Naive thymus-derived CD4-positive, alpha-beta T cell (primary cell): ENCODE data around the gene POLDIP3. TPM values are rescaled to one million over a fixed set of nuclear protein-coding genes. Genes with fewer than 3 reads are reported as not detected.

Experiments used
- ATAC-seq: fragments of 150-1000 bp; cut with Tn5 transposase; 2 replicates; pipeline ENCODE4 v1.10.0; 2021; ENCODE audit warnings: mild to moderate bottlenecking, moderate library complexity
- CTCF ChIA-PET: fragments of 350-600 bp; sonication (Branson Sonifier 250); formaldehyde crosslinking; loops from one replicate; lab custom pipeline; 2021; ENCODE audit warnings: antibody characterized with exemption; lab: Charles Lee
- POLR2A ChIA-PET: fragments of 350-600 bp; sonication (Branson Sonifier 250); formaldehyde crosslinking; loops from one replicate; lab custom pipeline; 2021; ENCODE audit warnings: antibody characterized with exemption, inconsistent platforms; lab: Charles Lee
- DNase-seq, 9 donors: peaks; one replicate each; pipeline versions ENCODE4 v3.0.0 to v3.0.0-alpha.2; 2020 to 2022; ENCODE audit warnings: mixed read lengths in 1 of 9
- H3K27ac ChIP-seq: one replicate; pipeline ENCODE4 v1.7.0; 2013; ENCODE audit warnings: mild to moderate bottlenecking, low read depth, low read length, moderate library complexity
- H3K27me3 ChIP-seq, 2 donors: one replicate each; pipeline ENCODE4 v1.7.0; 2013; ENCODE audit warnings: low read length in 2 of 2, mild to moderate bottlenecking in 2 of 2, moderate library complexity in 2 of 2; ENCODE audit not compliant: control insufficient read depth in 2 of 2, insufficient read depth in 2 of 2
- H3K36me3 ChIP-seq, 3 experiments: 1 replicate in 2 of 3; 2 replicates in 1 of 3; pipeline ENCODE4 v1.7.0; 2013; ENCODE audit warnings: low read length in 3 of 3, mild to moderate bottlenecking in 3 of 3, moderate library complexity in 1 of 3; ENCODE audit not compliant: insufficient read depth in 3 of 3, control insufficient read depth in 2 of 3
- H3K4me1 ChIP-seq, 2 donors: one replicate each; pipeline ENCODE4 v1.7.0; 2013; ENCODE audit warnings: low read length in 2 of 2, mild to moderate bottlenecking in 2 of 2, moderate library complexity in 1 of 2; ENCODE audit not compliant: control insufficient read depth in 2 of 2, insufficient read depth in 2 of 2
- H3K4me3 ChIP-seq: 2 replicates; pipeline ENCODE4 v1.7.0; 2013; ENCODE audit warnings: mild to moderate bottlenecking, low read length
- H3K9me3 ChIP-seq, 3 experiments: 1 replicate in 2 of 3; 2 replicates in 1 of 3; pipeline ENCODE4 v1.7.0; 2013; ENCODE audit warnings: low read length in 3 of 3; ENCODE audit not compliant: control insufficient read depth in 2 of 3
- H3K27ac Mint-ChIP-seq, 9 donors: one replicate each; pipeline ENCODE4 v1.8.0; 2020 to 2022; ENCODE audit warnings: mixed read lengths in 9 of 9, mild to moderate bottlenecking in 8 of 9, moderate library complexity in 5 of 9, inconsistent platforms in 2 of 9
- H3K27me3 Mint-ChIP-seq, 5 donors: one replicate each; pipeline ENCODE4 v1.8.0; 2021 to 2022; ENCODE audit warnings: mixed read lengths in 5 of 5, mild to moderate bottlenecking in 1 of 5
- H3K36me3 Mint-ChIP-seq, 5 donors: one replicate each; pipeline ENCODE4 v1.8.0; 2020 to 2022; ENCODE audit warnings: mixed read lengths in 5 of 5, mild to moderate bottlenecking in 3 of 5, inconsistent platforms in 1 of 5
- H3K4me1 Mint-ChIP-seq, 7 donors: one replicate each; pipeline ENCODE4 v1.8.0; 2020 to 2022; ENCODE audit warnings: mixed read lengths in 7 of 7, mild to moderate bottlenecking in 3 of 7, inconsistent platforms in 1 of 7
- H3K4me3 Mint-ChIP-seq, 10 donors: one replicate each; pipeline ENCODE4 v1.8.0; 2020 to 2022; ENCODE audit warnings: mild to moderate bottlenecking in 10 of 10, mixed read lengths in 10 of 10, moderate library complexity in 6 of 10, inconsistent platforms in 2 of 10
- H3K9me3 Mint-ChIP-seq, 11 donors: one replicate each; pipeline ENCODE4 v1.8.0; 2020 to 2022; ENCODE audit warnings: mixed read lengths in 11 of 11, mild to moderate bottlenecking in 4 of 11, inconsistent platforms in 1 of 11, moderate library complexity in 1 of 11
- intact Hi-C, 2 donors: fragments of 100-400 bp; cut with micrococcal nuclease; formaldehyde crosslinking; loops; one replicate each; pipeline ENCODE4 v1.15.1; 2023
- polyA plus RNA-seq, 2 donors: library from polyadenylated mRNA; unstranded; fragments of 300-500 nt; fragmentation: Illumina TruSeq; gene quantifications; one replicate each; pipeline ENCODE4 v1.2.3, GENCODE V29; 2021
- total RNA-seq, 6 experiments: library from RNA in 5 of 6; stranded (reverse) in 5 of 6; gene quantifications; 1 replicate in 5 of 6; 2 replicates in 1 of 6; pipeline ENCODE4 v1.2.3 and lab custom pipeline; 2021 to 2026

The POLDIP3 gene
- total and polyA plus RNA-seq, 7 experiments from 2014 or later: 60.7 to 109 (median 75.2) TPM

DNA sequence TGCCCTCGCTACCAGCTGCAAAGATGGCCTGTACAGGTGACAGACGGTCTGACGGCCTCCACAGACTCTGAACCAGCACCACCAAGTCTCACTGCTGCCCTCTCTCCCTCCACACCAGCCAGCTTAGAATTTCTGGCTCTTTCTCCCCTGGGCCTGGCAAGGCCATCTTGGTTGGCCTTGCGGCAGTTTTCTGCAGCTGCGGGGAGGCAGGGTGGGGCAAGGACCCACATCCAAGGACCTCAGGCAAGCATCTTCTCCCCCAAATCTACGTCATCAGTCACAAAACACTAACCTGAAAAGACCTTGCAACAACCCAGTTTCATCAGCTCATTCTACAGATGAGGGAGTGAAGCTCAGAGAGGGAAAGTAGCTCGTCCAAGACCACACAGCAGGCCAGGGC, 11.7 kb upstream of the POLDIP3 start:
- Mint-ChIP-seq H3K27ac (no peak overlapping the region), H3K27me3 (no peaks in the 10 kb centered on the region)
- POLR2A ChIA-PET: interaction anchor here (0.6 kb wide), 1 partner anchor 28 kb away, joined by 3 read pairs; no protein-coding TSS in a partner anchor

GRCh38 chr22:42625416-42625815, 10.7 kb upstream of the POLDIP3 start:
- no peaks in the 10 kb centered on the region for H3K27me3 ChIP-seq
- peaks cover 0 to 71% (median 0%) of the 10 kb centered on the region in 3 experiments for H3K36me3 ChIP-seq
- H3K4me3 Mint-ChIP-seq: no peak overlapping the region
- CTCF ChIA-PET: interaction anchor here (1.0 kb wide), 1 partner anchor 29 kb away, joined by 3 read pairs; no protein-coding TSS in a partner anchor
- H3K4me3 ChIP-seq: no peak overlapping the region
- H3K9me3 Mint-ChIP-seq: no peaks in the 10 kb centered on the region
- H3K9me3 ChIP-seq: no peaks in the 10 kb centered on the region
- peak overlapping the region in 1 of 9 donors; percentile 32 for H3K27ac Mint-ChIP-seq
- no peak overlapping the region for H3K27ac ChIP-seq
- POLR2A ChIA-PET: interaction anchor here (1.1 to 2.1 kb wide), 2 partner anchors 10 to 11 kb away, joined by 3 to 9 read pairs; partner anchors contain the start of gene POLDIP3
- H3K27me3 Mint-ChIP-seq: no peaks in the 10 kb centered on the region
- intact Hi-C loops: no loop called here
- no peaks in the 10 kb centered on the region for H3K4me1 ChIP-seq
- ATAC-seq (no peak), DNase-seq (no peak)
- H3K36me3 Mint-ChIP-seq: peaks cover 0 to 18% (median 3%) of the 10 kb centered on the region in 5 donors
- H3K4me1 Mint-ChIP-seq: peaks cover 0 to 6% (median 5%) of the 10 kb centered on the region in 7 donors

More for the DNA sequence above, 11.7 kb upstream of the POLDIP3 start:
- no peaks in the 10 kb centered on the region for H3K27me3 ChIP-seq
- H3K36me3 ChIP-seq: peaks cover 0 to 81% (median 0%) of the 10 kb centered on the region in 3 experiments
- CTCF ChIA-PET: no interaction called here
- no peak overlapping the region for H3K27ac ChIP-seq
- DNase-seq: no peak
- no peaks in the 10 kb centered on the region for H3K9me3 Mint-ChIP-seq
- peaks cover 0 to 7% (median 3%) of the 10 kb centered on the region in 7 donors for H3K4me1 Mint-ChIP-seq
- intact Hi-C loops: no loop called here
- ATAC-seq: no peak
- H3K4me3 Mint-ChIP-seq: no peak overlapping the region
- no peak overlapping the region for H3K4me3 ChIP-seq
- H3K9me3 ChIP-seq: no peaks in the 10 kb centered on the region
- H3K36me3 Mint-ChIP-seq: peaks cover 0 to 18% (median 2%) of the 10 kb centered on the region in 5 donors
- no peaks in the 10 kb centered on the region for H3K4me1 ChIP-seq

DNA sequence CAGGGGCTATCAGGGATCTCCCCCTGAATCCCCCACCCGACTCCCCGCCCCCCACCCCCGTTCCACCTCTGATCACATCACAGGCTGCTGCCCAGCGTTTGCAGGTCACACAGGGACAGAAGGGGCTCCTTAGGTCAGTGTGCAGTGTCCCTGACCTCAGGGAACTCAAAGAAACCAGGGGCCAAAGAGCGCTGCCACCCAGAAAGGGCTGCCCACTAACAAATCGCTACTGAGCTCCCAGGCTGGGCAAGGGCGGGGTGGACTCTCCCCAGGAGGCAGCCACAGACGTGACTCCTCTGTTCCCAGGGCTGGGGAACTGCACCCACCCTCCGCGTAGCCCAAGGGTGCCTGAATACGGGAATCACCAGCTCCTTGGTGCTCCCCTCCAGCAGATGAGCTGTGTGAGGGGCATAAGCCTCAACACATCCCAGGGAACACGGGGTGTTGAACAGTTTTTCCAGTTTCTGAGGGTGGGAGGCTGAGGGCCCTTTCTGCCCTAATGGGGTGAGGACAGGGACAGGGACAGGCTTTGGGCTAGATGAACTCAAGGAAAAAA, 9.9 kb upstream of the POLDIP3 start:
- DNase-seq: no peak

DNA sequence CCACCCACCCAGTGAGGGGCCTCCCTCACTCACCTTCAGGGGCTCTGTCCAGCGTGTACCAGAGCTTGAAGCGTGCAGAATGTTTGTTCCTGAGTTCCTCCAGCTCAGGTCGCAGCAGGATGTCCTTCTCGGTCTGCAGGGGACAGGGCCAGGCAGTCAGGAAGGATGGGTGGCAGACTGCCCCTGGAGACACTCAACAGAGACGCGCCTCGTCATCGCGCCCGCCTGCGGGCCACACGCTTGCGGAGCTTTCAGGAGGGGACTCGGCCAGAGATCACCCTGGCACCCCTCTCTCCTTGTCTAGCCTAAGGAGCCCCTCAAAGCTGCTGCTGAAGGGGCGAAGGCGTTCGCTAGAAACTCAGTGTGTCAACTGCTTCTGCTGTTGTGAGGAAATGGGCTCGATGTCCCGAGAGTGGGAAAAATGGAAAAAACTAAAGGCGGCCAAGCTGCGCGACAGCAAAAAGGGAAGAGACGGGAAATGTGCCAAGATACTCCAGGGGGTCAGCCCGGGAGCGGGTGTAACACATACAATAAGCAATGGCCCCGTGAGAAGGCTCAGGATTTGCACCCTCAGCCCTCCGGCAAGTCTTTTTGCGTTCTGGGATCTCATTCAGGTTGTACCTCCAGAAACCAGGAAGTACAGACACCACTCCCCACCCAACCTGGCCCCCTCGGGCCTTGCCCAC, 9.2 kb upstream of the POLDIP3 start:
- Mint-ChIP-seq H3K36me3 (peaks cover 0 to 14% (median 2%) of the 10 kb centered on the region in 5 donors), H3K27me3 (no peaks in the 10 kb centered on the region), H3K27ac (no peak overlapping the region), H3K9me3 (no peaks in the 10 kb centered on the region), H3K4me3 (no peak overlapping the region), H3K4me1 (peaks cover 0 to 6% (median 5%) of the 10 kb centered on the region in 7 donors)
- Histone ChIP-seq H3K4me1 (no peaks in the 10 kb centered on the region), H3K4me3 (no peak overlapping the region), H3K27ac (no peak overlapping the region), H3K27me3 (no peaks in the 10 kb centered on the region), H3K9me3 (no peaks in the 10 kb centered on the region), H3K36me3 (peaks cover 0 to 58% (median 0%) of the 10 kb centered on the region in 3 experiments)
- ATAC-seq: no peak
- ChIA-PET POLR2A (interaction anchor here (1.1 to 2.1 kb wide), 2 partner anchors 8 to 9 kb away, joined by 3 to 9 read pairs; partner anchors contain the start of gene POLDIP3), CTCF (interaction anchor here (0.6 kb wide), 1 partner anchor 158 kb away, joined by 3 read pairs; no protein-coding TSS in a partner anchor)
- intact Hi-C loops: no loop called here
- DNase-seq: no peak

More for the DNA sequence above, 9.9 kb upstream of the POLDIP3 start:
- intact Hi-C loops: no loop called here
- no peak for ATAC-seq
- CTCF ChIA-PET: interaction anchor here (0.6 to 1.0 kb wide), 2 partner anchors 30 to 157 kb away, joined by 3 read pairs; no protein-coding TSS in a partner anchor
- H3K27me3 ChIP-seq: no peaks in the 10 kb centered on the region
- peaks cover 0 to 6% (median 5%) of the 10 kb centered on the region in 7 donors for H3K4me1 Mint-ChIP-seq
- POLR2A ChIA-PET: interaction anchor here (1.1 to 2.1 kb wide), 2 partner anchors 9 to 10 kb away, joined by 3 to 9 read pairs; partner anchors contain the start of gene POLDIP3
- H3K9me3 ChIP-seq: no peaks in the 10 kb centered on the region
- no peak overlapping the region for H3K27ac Mint-ChIP-seq
- no peaks in the 10 kb centered on the region for H3K9me3 Mint-ChIP-seq
- no peaks in the 10 kb centered on the region for H3K4me1 ChIP-seq
- H3K27me3 Mint-ChIP-seq: no peaks in the 10 kb centered on the region
- H3K4me3 ChIP-seq: no peak overlapping the region
- H3K27ac ChIP-seq: no peak overlapping the region
- peaks cover 0 to 14% (median 2%) of the 10 kb centered on the region in 5 donors for H3K36me3 Mint-ChIP-seq
- peaks cover 0 to 65% (median 0%) of the 10 kb centered on the region in 3 experiments for H3K36me3 ChIP-seq
- no peak overlapping the region for H3K4me3 Mint-ChIP-seq

DNA sequence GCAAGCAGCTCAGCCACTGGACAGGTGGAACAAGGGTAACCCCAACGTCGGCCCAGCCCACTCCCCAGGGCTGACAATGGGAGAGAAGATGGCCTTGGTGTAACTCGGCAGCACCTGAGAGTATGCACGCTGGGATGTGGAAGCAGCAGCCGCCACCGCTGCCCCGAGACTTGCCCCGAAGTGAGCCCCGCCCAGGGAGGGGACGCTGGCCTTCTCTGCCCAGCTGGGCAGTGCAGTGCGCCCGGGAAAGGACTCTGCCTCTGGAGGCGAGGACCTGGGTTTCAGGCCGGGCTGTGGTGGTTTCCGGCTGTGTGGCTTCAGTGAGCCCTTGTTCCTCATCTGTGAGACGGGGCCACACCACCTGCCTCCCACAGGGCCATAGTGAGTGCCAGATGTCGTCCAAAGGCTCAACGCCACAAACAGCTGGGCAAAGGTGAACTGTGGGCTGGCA, 8.6 kb upstream of the POLDIP3 start:
- Histone ChIP-seq H3K27me3 (no peaks in the 10 kb centered on the region), H3K9me3 (no peaks in the 10 kb centered on the region), H3K36me3 (peaks cover 0 to 52% (median 0%) of the 10 kb centered on the region in 3 experiments), H3K27ac (no peak overlapping the region), H3K4me3 (no peak overlapping the region), H3K4me1 (no peaks in the 10 kb centered on the region)
- intact Hi-C loops: no loop called here
- no peaks in the 10 kb centered on the region for H3K27me3 Mint-ChIP-seq
- ChIA-PET POLR2A (interaction anchor here (2.1 kb wide), 1 partner anchor 7 kb away, joined by 9 read pairs; no protein-coding TSS in a partner anchor), CTCF (no interaction called here)
- no peaks in the 10 kb centered on the region for H3K9me3 Mint-ChIP-seq
- no peak overlapping the region for H3K4me3 Mint-ChIP-seq
- no peak overlapping the region for H3K27ac Mint-ChIP-seq
- peaks cover 0 to 11% (median 4%) of the 10 kb centered on the region in 5 donors for H3K36me3 Mint-ChIP-seq
- H3K4me1 Mint-ChIP-seq: peaks cover 0 to 6% (median 5%) of the 10 kb centered on the region in 7 donors
- DNase-seq: no peak
- ATAC-seq: peak; percentile 36

DNA sequence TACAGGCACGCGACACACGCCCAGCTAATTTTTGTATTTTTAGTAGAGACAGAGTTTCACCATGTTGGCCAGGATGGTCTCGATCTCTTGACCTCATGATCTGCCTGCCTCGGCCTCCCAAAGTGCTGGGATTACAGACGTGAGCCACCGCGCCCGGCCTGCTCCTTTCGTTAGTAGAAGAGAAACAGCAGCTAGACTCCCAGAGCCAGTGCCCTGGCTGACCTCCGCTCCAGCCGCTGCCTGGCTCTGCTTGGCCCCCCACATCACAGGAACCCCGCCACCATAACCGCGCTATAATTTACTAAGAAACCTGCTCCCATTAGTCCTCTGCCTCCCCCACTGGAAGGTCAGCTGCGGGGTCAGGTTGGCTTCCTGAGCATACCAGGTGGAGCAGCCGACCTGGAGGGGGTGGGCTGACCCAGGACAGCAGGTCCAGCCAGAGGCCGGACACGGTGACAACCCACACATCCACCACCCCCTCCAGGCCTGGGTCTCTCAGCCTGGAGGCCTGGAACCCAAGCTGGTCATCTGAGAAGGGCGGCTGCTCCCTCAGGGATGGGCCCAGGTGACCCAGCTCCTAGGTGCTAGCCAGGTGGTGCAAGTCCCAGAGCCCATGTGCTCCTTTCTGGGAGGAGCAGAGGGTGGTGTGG, 7.5 kb upstream of the POLDIP3 start:
- H3K27ac ChIP-seq: no peak overlapping the region

More for the DNA sequence above, 7.5 kb upstream of the POLDIP3 start:
- H3K4me1 Mint-ChIP-seq: peaks cover 0 to 11% (median 6%) of the 10 kb centered on the region in 7 donors
- ATAC-seq: no peak
- H3K36me3 Mint-ChIP-seq: peaks cover 0 to 9% (median 4%) of the 10 kb centered on the region in 5 donors
- Histone ChIP-seq H3K4me1 (no peaks in the 10 kb centered on the region), H3K27me3 (no peaks in the 10 kb centered on the region), H3K36me3 (peaks cover 0 to 42% (median 0%) of the 10 kb centered on the region in 3 experiments), H3K9me3 (no peaks in the 10 kb centered on the region), H3K4me3 (no peak overlapping the region)
- H3K9me3 Mint-ChIP-seq: no peaks in the 10 kb centered on the region
- ChIA-PET CTCF (interaction anchor here (0.6 to 2.0 kb wide), 4 partner anchors 18 to 559 kb away, joined by 3 to 5 read pairs (median 4); partner anchors contain the start of gene CYB5R3), POLR2A (interaction anchor here (0.9 kb wide), 1 partner anchor 9 kb away, joined by 3 read pairs; no protein-coding TSS in a partner anchor)
- intact Hi-C loops: no loop called here
- DNase-seq: no peak
- H3K4me3 Mint-ChIP-seq: no peak overlapping the region
- H3K27ac Mint-ChIP-seq: no peak overlapping the region
- no peaks in the 10 kb centered on the region for H3K27me3 Mint-ChIP-seq
